HUES64 (cell line): Measurements from ENCODE around the gene MRE11.

Source experiments
- H3K27ac ChIP-seq: 2 replicates; pipeline ENCODE4 v1.7.0; 2013; ENCODE audit warnings: low read depth, low read length, inconsistent platforms
- H3K27me3 ChIP-seq: 2 replicates; pipeline ENCODE4 v1.6.1; 2013; ENCODE audit warnings: mild to moderate bottlenecking, low read length; ENCODE audit not compliant: insufficient read depth
- H3K36me3 ChIP-seq: 2 replicates; pipeline ENCODE4 v1.6.1; 2013; ENCODE audit warnings: mild to moderate bottlenecking, low read length; ENCODE audit not compliant: insufficient read depth
- H3K4me1 ChIP-seq: 2 replicates; pipeline ENCODE4 v1.6.1; 2013; ENCODE audit warnings: mild to moderate bottlenecking, low read length, moderate library complexity; ENCODE audit not compliant: insufficient read depth
- H3K4me3 ChIP-seq: 2 replicates; pipeline ENCODE4 v1.5.1; 2013; ENCODE audit warnings: mild to moderate bottlenecking, low read length, moderate library complexity
- H3K9ac ChIP-seq: 2 replicates; pipeline ENCODE4 v1.6.1; 2013; ENCODE audit warnings: mild to moderate bottlenecking, low read depth, low read length
- H3K9me3 ChIP-seq: 2 replicates; pipeline ENCODE4 v1.6.1; 2013; ENCODE audit warnings: low read depth, low read length; ENCODE audit not compliant: insufficient read depth
- whole genome bisulfite sequencing: fragments of 150-250, 120-280 bp; methylation state at CpG from one replicate; pipeline ENCODE4 v1.1.7; 2013; ENCODE audit warnings: missing lambda C conversion rate; 5-methylcytosine and 5-hydroxymethylcytosine counted together

MRE11 gene

DNA sequence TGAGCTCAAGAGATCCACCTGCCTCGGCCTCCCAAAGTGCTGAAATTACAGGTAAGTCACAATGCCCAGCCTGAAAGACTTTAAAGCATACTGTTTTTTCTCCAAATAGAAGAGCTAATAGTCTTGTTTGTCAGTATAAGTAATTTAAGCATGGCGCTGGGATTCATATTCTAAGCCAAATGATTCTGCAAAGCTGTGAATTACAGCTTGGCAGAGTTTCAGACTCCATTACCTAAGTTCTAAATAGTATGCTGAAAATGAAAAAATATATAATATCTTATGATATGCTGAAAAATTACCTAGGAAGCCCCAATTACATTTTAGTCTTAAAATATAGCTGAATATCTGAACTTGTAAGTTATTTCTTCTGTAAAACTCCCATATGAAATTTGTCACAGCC is 39.3 kb downstream of the MRE11 start:
- WGBS = 98% methylated on average over 2 of the region's 2 CpGs
- Histone ChIP-seq H3K27me3 (no peaks in the 10 kb centered on the region), H3K9ac (no peak overlapping the region)

DNA sequence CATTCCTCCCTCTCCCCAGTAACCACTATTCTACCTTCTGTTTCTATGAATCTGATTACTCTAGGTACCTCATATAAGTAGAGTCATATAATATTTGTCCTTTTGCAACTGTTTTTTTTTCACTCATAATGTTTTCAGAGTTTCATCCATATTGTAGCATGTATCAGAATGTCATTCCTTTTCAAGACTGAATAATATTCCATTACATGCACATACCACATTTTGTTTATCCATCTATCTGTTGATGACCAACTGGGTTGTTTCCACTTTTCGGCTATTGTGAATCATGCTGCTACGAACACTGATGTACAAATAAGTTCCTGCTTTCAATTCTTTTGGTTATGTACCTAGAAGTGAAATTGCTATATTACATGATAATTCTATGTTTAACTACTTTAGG is 40.7 kb downstream of the MRE11 start:
- Histone ChIP-seq H3K27me3 (no peaks in the 10 kb centered on the region), H3K27ac (no peak overlapping the region), H3K4me3 (no peak overlapping the region), H3K36me3 (peaks cover 53% of the 10 kb centered on the region), H3K4me1 (no peaks in the 10 kb centered on the region), H3K9ac (no peak overlapping the region), H3K9me3 (no peaks in the 10 kb centered on the region)
- WGBS = 100% methylated on average over 2 of the region's 2 CpGs

More for the DNA sequence above, 39.3 kb downstream of the MRE11 start:
- peaks cover 62% of the 10 kb centered on the region for H3K36me3 ChIP-seq
- H3K4me3 ChIP-seq = no peak overlapping the region
- no peaks in the 10 kb centered on the region for H3K4me1 ChIP-seq
- no peak overlapping the region for H3K27ac ChIP-seq
- no peaks in the 10 kb centered on the region for H3K9me3 ChIP-seq

DNA sequence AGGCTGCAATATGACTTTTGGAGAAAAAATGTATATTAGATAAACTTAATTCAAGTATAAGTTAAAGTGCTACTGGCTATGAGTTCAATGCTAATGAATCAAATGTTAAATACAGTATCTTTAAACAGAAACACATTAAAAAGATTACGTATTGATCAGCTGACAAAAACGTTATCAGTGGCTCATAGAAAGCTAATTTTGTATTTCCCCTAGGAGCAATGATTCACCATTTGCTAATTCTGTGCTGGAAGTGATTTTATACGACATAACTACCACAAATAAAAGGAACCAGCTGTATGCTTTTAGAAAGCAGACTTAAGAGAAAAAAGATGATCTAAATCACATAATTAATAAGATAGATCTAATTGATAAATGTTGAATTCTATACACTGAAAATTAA is 43.6 kb downstream of the MRE11 start:
- H3K9me3 ChIP-seq = no peaks in the 10 kb centered on the region
- H3K27me3 ChIP-seq = no peaks in the 10 kb centered on the region
- H3K27ac ChIP-seq = no peak overlapping the region
- H3K36me3 ChIP-seq = peaks cover 50% of the 10 kb centered on the region
- 100% methylated on average over 2 of the region's 3 CpGs for WGBS
- no peaks in the 10 kb centered on the region for H3K4me1 ChIP-seq
- no peak overlapping the region for H3K9ac ChIP-seq
- no peak overlapping the region for H3K4me3 ChIP-seq

DNA sequence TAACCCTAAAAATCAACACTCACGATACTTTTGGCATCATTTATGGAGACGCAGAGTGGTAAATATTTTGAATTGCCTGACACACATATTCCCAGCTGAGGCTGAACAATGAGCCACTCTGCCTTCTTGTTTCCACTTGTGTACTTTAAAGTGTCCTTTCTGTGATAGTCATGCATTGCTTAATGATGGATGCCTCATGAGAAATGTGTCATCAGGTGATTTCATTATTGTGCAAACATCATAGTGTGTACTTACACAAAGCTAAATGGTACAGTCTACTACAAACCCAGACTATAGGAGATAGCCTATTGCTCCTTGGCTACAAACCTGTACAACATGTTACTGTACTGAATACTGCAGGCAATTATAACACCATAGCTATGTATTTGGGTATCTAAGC is 44.2 kb downstream of the MRE11 start:
- Histone ChIP-seq H3K4me1 (no peaks in the 10 kb centered on the region), H3K9ac (no peak overlapping the region), H3K36me3 (peaks cover 50% of the 10 kb centered on the region), H3K9me3 (no peaks in the 10 kb centered on the region), H3K27me3 (no peaks in the 10 kb centered on the region), H3K4me3 (no peak overlapping the region), H3K27ac (no peak overlapping the region)
- WGBS = 98% methylated on average over 2 of the region's 2 CpGs

DNA sequence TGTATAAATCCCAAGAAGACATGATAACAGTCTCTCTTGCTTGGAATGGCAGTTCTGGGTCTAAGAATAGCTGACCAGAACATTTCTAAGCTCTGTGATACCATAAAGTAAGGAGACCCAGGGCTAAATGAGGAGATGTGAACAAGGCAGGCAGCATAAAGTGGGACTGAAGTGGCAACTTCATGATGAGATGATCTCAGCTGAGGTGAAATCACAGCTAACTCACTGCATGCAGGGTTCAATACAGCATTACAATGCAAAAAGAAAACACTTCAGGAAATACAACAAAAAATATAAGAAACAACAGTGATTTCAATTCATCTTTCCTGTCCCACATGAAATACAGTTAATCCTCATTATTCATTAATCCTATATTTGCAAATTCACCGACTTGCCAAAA is 44.6 kb downstream of the MRE11 start:
- Histone ChIP-seq H3K4me1 (no peaks in the 10 kb centered on the region), H3K9me3 (no peaks in the 10 kb centered on the region), H3K36me3 (peaks cover 50% of the 10 kb centered on the region), H3K27me3 (no peaks in the 10 kb centered on the region), H3K27ac (no peak overlapping the region), H3K9ac (no peak overlapping the region), H3K4me3 (no peak overlapping the region)
- WGBS = 90% methylated on average over 1 of the region's 1 CpG

DNA sequence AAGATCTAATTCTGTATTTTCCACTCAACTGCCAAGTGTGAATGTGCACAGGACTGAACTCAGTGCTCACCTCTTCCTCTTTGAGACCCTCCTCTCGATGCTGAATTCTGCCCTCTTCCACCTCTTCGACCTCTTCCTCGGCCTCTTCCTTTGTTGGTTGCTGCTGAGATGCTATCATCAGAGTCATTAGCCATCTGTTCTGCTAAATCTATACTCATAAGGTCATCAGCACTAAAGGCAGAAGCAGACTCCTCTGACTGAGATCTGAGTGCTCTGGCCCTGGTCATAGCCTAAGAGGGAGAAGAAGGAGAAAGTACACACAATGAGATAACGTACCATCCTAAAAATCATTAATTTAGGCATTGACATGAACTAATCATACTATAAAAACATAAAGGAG is 46.5 kb downstream of the MRE11 start:
- Histone ChIP-seq H3K9ac (no peak overlapping the region), H3K4me1 (no peaks in the 10 kb centered on the region), H3K27me3 (no peaks in the 10 kb centered on the region), H3K9me3 (no peaks in the 10 kb centered on the region), H3K4me3 (no peak overlapping the region), H3K36me3 (peaks cover 48% of the 10 kb centered on the region), H3K27ac (no peak overlapping the region)
- WGBS = 94% methylated on average over 4 of the region's 4 CpGs

DNA sequence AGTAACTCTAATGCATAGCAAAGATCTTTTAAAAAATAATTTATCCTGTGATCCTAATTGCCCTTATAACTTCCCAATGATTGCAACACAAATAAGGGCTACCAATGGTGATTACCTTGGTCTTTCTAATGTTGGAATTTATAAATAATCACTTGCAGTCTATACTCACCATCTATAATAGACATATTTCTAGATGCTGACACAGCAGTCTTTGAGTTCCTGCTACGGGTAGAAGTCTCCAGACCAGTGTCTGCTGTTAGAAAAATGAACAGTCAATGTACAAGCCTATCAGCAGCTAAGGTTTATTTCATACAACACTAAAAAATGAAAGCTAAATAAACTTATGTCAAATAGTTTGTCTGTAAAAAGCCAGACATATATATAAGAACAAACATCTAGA is 48.0 kb downstream of the MRE11 start:
- peaks cover 3% of the 10 kb centered on the region; the same call in 1 of the 2 replicates for H3K4me1 ChIP-seq
- no peak overlapping the region for H3K9ac ChIP-seq
- no peaks in the 10 kb centered on the region for H3K27me3 ChIP-seq
- H3K36me3 ChIP-seq = peaks cover 48% of the 10 kb centered on the region
- no peak overlapping the region for H3K4me3 ChIP-seq
- no peaks in the 10 kb centered on the region for H3K9me3 ChIP-seq
- no peak overlapping the region for H3K27ac ChIP-seq
- WGBS = 83% methylated on average over 1 of the region's 1 CpG

DNA sequence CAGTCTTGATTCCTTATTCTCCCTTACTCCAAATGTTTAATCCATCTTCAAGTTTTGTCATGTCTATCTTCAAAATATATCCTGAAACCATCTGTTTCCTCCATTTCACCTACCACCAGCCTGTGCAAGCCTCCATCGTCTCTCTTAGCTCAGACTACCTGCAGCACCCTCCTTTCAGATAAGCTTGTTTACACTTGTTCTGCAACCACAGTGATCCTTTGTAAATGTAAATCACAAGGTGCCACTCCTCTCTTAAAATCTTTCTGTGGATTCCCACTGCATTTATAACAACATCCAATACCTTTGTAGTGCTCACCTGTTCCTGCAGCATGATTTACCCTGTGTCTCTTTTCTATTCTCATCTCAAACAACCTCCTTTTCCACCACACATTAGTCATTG is 60.6 kb downstream of the MRE11 start:
- Histone ChIP-seq H3K27ac (no peak overlapping the region), H3K9me3 (no peaks in the 10 kb centered on the region), H3K9ac (no peak overlapping the region), H3K27me3 (no peaks in the 10 kb centered on the region), H3K4me1 (peaks cover 12% of the 10 kb centered on the region), H3K36me3 (peaks cover 42% of the 10 kb centered on the region), H3K4me3 (no peak overlapping the region)
- 67% methylated on average over 1 of the region's 1 CpG for WGBS

DNA sequence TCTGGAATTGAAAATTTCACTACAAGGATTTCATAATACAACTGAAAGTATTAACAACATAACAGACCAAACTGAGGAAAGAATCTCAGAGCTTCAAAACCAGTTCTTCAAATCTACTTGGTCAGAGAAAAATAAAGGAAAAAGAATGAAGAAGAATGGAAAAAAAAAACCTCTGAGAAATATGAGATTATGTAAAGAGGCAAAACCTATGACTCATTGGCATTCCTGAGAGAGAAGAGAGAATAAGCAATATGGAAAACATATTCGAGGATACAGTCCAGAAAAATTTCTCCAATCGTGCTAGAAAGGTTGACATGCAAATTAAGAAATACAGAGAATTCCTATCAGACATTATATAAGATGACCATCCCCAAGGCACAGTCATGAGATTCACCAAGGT is 69.0 kb downstream of the MRE11 start:
- Histone ChIP-seq H3K36me3 (peaks cover 26% of the 10 kb centered on the region), H3K4me3 (no peak overlapping the region), H3K27ac (no peak overlapping the region), H3K4me1 (no peaks in the 10 kb centered on the region; the same call in 1 of the 2 replicates), H3K9ac (no peak overlapping the region), H3K9me3 (no peaks in the 10 kb centered on the region), H3K27me3 (no peaks in the 10 kb centered on the region)
- WGBS = 91% methylated on average over 2 of the region's 2 CpGs

DNA sequence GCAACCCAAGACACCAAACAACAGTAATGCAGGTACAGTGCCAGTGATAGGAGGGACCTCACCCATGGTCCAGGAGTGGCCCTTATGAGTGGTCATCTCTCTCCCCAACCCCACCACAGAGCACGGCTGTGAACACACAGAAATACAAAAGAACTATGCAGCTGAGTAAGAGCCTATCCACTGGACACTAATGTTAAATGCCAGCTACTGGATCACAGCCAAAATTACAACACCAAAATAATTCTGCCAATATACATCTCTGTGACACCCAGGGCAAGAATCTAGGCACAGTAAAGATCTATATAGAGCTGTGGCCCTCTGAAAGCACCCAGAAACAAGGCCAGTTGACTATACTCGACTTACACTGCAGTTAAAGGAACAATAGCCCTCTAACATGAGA is 69.6 kb downstream of the MRE11 start:
- H3K36me3 ChIP-seq = peaks cover 24% of the 10 kb centered on the region
- no peak overlapping the region for H3K27ac ChIP-seq
- WGBS = 64% methylated on average over 2 of the region's 2 CpGs

DNA sequence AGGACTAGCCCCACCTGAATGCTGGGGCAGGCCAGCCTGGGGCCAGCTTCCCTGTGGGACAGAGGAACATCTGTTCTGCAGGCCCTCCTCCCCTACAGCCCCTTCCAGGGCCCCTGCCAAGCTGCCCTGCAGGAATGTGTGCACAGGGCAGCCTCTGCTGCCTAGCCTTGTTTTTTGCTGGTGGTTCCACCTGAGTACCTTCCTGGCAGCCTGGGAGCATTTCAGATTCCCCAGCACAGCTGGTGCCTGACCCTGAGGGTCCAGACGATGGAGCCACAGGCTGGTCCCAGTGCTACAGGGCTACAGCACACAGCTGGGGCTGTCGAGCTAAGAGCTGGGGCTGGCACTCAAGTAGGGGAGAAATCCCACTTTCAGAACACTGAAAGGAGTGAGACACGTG is 70.1 kb downstream of the MRE11 start:
- H3K9ac ChIP-seq = no peak overlapping the region
- 94% methylated on average over 3 of the region's 3 CpGs for WGBS
- peaks cover 20% of the 10 kb centered on the region for H3K36me3 ChIP-seq
- no peaks in the 10 kb centered on the region for H3K27me3 ChIP-seq
- H3K4me3 ChIP-seq = no peak overlapping the region
- no peaks in the 10 kb centered on the region for H3K9me3 ChIP-seq
- no peak overlapping the region for H3K27ac ChIP-seq
- no peaks in the 10 kb centered on the region; the same call in 1 of the 2 replicates for H3K4me1 ChIP-seq

More for the DNA sequence above, 69.6 kb downstream of the MRE11 start:
- H3K4me1 ChIP-seq = no peaks in the 10 kb centered on the region; the same call in 1 of the 2 replicates
- H3K27me3 ChIP-seq = no peaks in the 10 kb centered on the region
- H3K9me3 ChIP-seq = no peaks in the 10 kb centered on the region
- no peak overlapping the region for H3K4me3 ChIP-seq
- H3K9ac ChIP-seq = no peak overlapping the region

DNA sequence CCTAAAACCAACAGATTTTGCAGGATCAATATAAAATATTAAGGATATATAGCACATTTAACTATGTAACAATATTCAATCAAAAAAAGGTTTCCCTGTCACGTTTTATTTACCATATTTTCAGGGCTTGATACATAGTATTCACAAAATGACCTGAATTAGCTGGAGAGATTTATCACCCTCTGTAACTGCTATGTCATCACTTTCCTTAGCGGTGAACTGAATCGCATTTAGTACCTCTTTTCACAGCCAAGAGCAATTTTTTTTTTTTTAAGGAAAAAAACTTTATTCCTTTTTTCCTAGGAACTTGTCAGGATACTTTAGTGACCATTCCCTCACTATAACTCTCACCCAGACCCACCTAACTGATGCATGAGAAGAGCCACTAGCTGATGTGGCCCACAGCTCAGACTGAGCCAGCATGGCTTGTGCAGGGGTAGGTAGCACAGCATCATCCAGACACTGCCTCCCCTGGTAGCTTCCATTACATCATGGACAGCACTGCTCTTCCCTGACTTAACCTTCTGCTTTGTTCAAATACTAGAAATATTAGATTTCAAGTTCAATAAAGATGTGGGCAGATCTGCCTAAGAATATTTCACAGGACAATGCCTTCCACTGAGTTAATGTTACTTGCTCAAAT is 75.4 kb downstream of the MRE11 start:
- Histone ChIP-seq H3K36me3 (peaks cover 20% of the 10 kb centered on the region), H3K27ac (no peak overlapping the region), H3K4me3 (no peak overlapping the region), H3K27me3 (no peaks in the 10 kb centered on the region), H3K9ac (no peak overlapping the region), H3K4me1 (no peaks in the 10 kb centered on the region), H3K9me3 (no peaks in the 10 kb centered on the region)
- WGBS = 98% methylated on average over 3 of the region's 3 CpGs
